Right atrium auricular region (tissue), 2 donors: ENCODE data around the gene DDX50. TPM values are rescaled to one million over a fixed set of nuclear protein-coding genes. Genes with fewer than 3 reads are reported as not detected.

Experiments used
- DNase-seq: peaks from one replicate; pipeline ENCODE4 v3.0.0-alpha.2; 2019; ENCODE audit warnings: low spot score
- H3K27ac ChIP-seq, 2 donors: fragments of 200-600 bp; sonication (generic); 1 replicate in 1 of 2; 2 replicates in 1 of 2; pipeline ENCODE4 v1.5.1; 2016 to 2019
- H3K27me3 ChIP-seq, 2 donors: fragments of 200-600 bp; sonication (generic); one replicate each; pipeline versions ENCODE4 v1.5.1 to v1.6.0; 2017 to 2019
- H3K36me3 ChIP-seq: fragments of 200-600 bp; sonication (generic); one replicate; pipeline ENCODE4 v1.5.1; 2016
- H3K4me1 ChIP-seq, 2 donors: fragments of 200-600 bp; sonication (generic); one replicate each; pipeline versions ENCODE4 v1.5.1 to v1.6.0; 2017 to 2019
- H3K4me3 ChIP-seq, 2 donors: fragments of 200-600 bp; sonication (generic); 1 replicate in 1 of 2; 2 replicates in 1 of 2; pipeline ENCODE4 v1.5.1; 2017 to 2019; ENCODE audit warnings: mild to moderate bottlenecking in 1 of 2, moderate library complexity in 1 of 2
- H3K9me3 ChIP-seq, 2 donors: fragments of 200-600 bp; sonication (generic); one replicate each; pipeline ENCODE4 v1.5.1; 2019
- total RNA-seq, 2 donors: library from RNA; depleted of rRNA; stranded (reverse); fragments of >200 nt; gene quantifications; one replicate each; pipeline ENCODE4 v1.1.0, GENCODE V29; 2016
- TF ChIP-seq, protein P1 (sequence below), 2 donors: fragments of 200-600 bp; sonication (generic); IDR thresholded peaks; one replicate each; pipeline ENCODE4 v1.5.1; 2019; ENCODE audit warnings: antibody characterized with exemption in 2 of 2

The DDX50 gene
- total RNA-seq, 2 donors from 2014 or later = 18.9 to 22.3 TPM

- H3K4me3 ChIP-seq = no peak overlapping the region
- H3K27me3 ChIP-seq = no peaks in the 10 kb centered on the region
- H3K4me1 ChIP-seq = no peaks in the 10 kb centered on the region
- peaks cover 73% of the 10 kb centered on the region for H3K36me3 ChIP-seq
- TF ChIP-seq, protein P1, sequence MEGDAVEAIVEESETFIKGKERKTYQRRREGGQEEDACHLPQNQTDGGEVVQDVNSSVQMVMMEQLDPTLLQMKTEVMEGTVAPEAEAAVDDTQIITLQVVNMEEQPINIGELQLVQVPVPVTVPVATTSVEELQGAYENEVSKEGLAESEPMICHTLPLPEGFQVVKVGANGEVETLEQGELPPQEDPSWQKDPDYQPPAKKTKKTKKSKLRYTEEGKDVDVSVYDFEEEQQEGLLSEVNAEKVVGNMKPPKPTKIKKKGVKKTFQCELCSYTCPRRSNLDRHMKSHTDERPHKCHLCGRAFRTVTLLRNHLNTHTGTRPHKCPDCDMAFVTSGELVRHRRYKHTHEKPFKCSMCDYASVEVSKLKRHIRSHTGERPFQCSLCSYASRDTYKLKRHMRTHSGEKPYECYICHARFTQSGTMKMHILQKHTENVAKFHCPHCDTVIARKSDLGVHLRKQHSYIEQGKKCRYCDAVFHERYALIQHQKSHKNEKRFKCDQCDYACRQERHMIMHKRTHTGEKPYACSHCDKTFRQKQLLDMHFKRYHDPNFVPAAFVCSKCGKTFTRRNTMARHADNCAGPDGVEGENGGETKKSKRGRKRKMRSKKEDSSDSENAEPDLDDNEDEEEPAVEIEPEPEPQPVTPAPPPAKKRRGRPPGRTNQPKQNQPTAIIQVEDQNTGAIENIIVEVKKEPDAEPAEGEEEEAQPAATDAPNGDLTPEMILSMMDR (IDR thresholded peaks at IDR 0.05) = peak in 1 of 2 donors; percentile 15
- no peaks in the 10 kb centered on the region for H3K9me3 ChIP-seq
- H3K27ac ChIP-seq = no peak overlapping the region
- no peak for DNase-seq
Observed at GRCh38 chr10:68981074-68981473, 80.0 kb downstream of the DDX50 start.

DNA sequence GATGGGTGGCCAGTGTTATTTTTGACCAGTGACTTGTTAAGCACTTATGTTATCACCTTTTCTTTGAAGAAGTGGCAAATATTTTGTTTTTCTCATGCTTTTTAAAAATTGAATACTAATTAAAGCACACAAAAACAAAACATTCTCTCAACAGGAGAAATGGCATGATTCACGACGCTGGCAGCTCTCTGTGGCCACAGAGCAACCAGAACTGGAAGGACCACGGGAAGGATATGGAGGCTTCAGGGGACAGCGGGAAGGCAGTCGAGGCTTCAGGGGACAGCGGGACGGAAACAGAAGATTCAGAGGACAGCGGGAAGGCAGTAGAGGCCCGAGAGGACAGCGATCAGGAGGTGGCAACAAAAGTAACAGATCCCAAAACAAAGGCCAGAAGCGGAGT, 81.3 kb downstream of the DDX50 start:
- no peaks in the 10 kb centered on the region for H3K9me3 ChIP-seq
- no peak for DNase-seq
- no peaks in the 10 kb centered on the region for H3K27me3 ChIP-seq
- peaks cover 62% of the 10 kb centered on the region for H3K36me3 ChIP-seq
- TF ChIP-seq, protein P1 (IDR thresholded peaks at IDR 0.05) = no peak
- H3K4me3 ChIP-seq = no peak overlapping the region
- H3K27ac ChIP-seq = no peak overlapping the region
- no peaks in the 10 kb centered on the region for H3K4me1 ChIP-seq

GRCh38 chr10:68987611-68988010, 86.5 kb downstream of the DDX50 start:
- Histone ChIP-seq H3K4me1 (peaks cover 0 to 35% of the 10 kb centered on the region in 2 donors), H3K27ac (no peak overlapping the region), H3K27me3 (no peaks in the 10 kb centered on the region), H3K9me3 (no peaks in the 10 kb centered on the region), H3K4me3 (no peak overlapping the region), H3K36me3 (peaks cover 27% of the 10 kb centered on the region)
- TF ChIP-seq, protein P1 (IDR thresholded peaks at IDR 0.05) = no peak
- no peak for DNase-seq

DNA sequence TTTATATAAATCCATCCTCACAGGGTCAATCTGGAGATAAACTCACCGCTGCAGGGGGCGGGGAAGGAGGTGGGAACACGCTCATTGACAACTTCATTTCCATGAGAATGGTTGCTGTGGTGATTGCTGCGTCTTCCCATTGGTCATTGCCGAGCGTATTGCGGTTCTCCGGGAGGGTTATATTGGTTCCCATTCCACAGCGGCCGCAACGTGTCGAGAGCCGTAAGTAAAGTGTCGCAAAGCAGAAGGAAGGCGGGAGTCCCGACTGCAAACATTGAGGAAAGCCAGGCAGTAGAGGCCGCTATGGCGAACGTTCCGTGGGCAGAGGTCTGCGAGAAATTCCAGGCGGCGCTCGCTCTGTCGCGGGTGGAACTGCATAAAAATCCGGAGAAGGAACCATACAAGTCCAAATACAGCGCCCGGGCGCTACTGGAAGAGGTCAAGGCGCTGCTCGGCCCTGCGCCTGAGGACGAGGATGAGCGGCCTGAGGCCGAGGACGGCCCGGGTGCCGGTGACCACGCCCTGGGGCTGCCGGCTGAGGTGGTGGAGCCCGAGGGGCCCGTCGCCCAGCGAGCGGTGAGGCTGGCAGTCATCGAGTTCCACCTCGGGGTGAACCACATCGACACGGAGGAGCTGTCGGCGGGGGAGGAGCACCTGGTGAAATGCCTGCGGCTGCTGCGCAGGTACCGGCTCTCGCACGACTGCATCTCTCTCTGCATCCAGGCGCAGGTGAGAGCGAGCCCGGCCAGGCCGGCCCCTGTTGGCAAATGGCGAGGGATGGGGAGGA, 87.6 kb downstream of the DDX50 start, which contains the start of gene KIFBP:
TSS of gene KIFBP (plus strand) at position 274 of the 787 bp plus-strand sequence. CDS start at position 304, 30 bp downstream.
- Histone ChIP-seq H3K4me1 (peaks cover 0 to 46% of the 10 kb centered on the region in 2 donors), H3K9me3 (no peaks in the 10 kb centered on the region), H3K36me3 (peaks cover 16% of the 10 kb centered on the region), H3K27me3 (no peaks in the 10 kb centered on the region), H3K27ac (peak within 1 kb of the TSS; percentile 89 to 91), H3K4me3 (peak within 1 kb of the TSS; percentile 97 to 98)
- DNase-seq = peak; percentile 96
- TF ChIP-seq, protein P1 (IDR thresholded peaks at IDR 0.05) = peak; percentile 22 to 58

DNA sequence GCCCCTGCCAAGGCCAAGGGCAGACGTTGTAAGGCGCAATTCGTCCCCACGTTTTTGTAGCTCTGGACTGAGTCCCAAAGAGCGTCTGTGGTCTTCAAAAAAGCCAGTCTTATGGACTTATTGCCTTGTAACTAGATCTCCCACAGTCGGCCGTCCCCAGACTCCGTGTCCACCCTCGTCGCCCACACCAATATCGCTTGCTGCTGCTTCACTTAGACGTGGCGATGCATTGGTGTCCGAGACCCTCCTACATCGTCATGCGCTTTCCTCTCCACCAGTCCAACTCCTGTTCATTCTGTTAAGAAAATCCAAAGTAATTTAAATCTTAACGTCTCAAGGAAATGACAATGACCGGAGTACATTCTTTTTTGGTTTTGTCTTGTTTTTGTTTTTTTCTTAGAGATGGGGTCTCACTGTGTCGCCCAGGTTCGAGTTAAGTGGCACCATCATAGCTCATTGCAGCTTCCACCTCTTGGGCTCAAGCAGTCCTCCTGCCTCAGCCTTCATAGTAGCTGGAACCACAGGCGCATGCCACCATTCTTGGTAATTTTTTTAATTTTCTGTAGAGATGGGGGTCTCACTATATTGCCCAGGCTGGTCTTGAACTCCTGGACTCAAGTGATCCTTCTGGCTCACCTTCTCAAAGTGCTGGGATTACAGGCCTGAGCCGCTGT, 88.3 kb downstream of the DDX50 start:
- H3K4me3 ChIP-seq = peak overlapping the region; percentile 97 to 98
- H3K27me3 ChIP-seq = no peaks in the 10 kb centered on the region
- no peaks in the 10 kb centered on the region for H3K9me3 ChIP-seq
- H3K36me3 ChIP-seq = peaks cover 9% of the 10 kb centered on the region
- no peak for DNase-seq
- peaks cover 0 to 48% of the 10 kb centered on the region in 2 donors for H3K4me1 ChIP-seq
- TF ChIP-seq, protein P1 (IDR thresholded peaks at IDR 0.05) = no peak
- peak overlapping the region; percentile 89 to 91 for H3K27ac ChIP-seq
